ENCODE results near the gene GRK7.
"Not testable (repeated sequence)": the region's sequence is repeated elsewhere in the genome, so short reads cannot be mapped to it uniquely, and the experiment has no call there.

The GRK7 gene

DNA sequence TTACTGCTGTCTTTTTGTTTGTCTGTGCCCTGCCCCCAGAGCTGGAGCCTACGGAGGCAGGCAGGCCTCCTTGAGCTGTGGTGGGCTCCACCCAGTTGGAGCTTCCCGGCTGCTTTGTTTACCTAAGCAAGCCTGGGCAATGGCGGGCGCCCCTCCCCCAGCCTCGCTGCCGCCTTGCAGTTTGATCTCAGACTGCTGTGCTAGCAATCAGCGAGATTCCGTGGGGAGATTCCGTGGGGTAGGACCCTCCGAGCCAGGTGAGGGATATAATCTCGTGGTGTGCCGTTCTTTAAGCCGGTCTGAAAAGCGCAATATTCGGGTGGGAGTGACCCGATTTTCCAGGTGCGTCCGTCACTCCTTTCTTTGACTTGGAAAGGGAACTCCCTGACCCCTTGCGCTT is 656 bp upstream of the GRK7 start:
- DNase-seq = not testable (repeated sequence)

DNA sequence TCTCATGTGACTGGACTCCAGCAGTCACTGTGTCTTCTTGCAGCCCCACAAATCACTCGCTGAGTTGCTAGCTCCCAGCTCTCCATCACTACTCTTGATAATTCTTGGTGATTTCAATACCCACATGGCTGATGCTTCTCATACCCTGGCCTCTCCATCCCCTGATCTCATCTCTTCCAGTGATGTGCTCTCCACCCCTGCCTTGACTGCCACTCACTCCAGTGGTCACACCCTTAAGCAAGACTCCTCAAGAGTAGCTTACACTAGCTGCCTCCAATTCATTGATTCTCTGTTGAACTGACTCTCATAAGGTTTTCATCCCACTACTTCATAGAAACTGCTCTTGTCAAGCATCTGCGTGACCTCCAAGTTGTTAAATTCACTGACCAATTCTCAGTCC is 837 bp downstream of the GRK7 start:
- DNase-seq = no peak

DNA sequence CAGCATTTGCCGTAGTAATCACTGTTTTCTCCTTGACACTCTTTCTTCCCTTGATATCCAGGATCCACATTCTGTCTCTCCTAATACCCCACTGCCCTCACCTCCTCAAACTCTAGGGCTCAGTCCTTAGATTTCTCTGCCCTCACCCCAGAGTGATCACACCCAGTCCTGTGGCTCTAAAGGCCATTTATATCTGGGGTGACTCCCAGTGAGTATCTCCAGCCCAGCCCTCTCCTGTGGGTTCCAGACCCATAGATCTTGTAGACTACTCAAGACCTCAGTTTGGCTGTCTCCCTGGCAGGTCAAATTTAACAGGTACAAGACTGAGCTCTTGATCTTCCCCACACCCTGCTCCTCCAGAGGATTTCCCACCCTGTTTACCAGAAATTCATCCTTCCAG is 1.3 kb downstream of the GRK7 start:
- DNase-seq = no peak

DNA sequence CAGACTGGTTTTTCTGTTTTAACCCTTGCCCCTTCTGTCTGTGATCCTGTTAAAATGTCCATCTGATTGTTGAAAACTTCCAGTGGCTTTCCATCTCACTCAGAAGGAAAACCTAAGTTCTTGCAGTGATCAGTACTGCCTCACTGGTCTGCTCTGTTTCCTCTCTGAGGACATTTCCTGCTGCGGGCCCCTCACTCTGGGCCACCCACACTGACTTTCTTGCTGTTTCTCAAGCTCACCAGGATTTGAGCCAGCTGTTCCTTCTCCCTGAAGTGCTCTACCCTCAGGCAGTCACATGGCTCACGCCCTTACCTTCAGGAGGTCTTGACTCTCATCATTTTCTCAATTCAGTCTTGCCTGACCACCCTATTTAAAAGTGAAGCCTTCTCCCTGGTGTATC is 1.8 kb downstream of the GRK7 start:
- DNase-seq = no peak

DNA sequence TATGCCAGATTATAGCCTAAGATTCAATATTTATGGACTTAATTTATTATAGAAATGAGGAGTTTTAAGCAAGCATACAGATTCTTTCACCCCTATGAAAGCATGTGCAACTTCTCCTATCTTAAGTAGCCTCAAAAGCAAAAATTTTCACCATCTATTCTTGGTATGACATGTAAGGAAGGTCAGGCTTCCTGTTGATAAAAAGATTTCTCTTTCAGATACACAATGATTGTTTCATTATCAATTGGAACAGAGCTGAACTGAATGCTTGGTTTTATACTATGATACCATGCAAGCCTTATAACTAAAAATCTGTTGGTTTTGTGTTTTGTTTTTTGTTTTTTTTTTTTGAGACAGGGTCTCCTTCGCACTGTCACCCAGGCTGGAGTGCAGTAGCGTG is 3.9 kb downstream of the GRK7 start:
- no peak for DNase-seq

DNA sequence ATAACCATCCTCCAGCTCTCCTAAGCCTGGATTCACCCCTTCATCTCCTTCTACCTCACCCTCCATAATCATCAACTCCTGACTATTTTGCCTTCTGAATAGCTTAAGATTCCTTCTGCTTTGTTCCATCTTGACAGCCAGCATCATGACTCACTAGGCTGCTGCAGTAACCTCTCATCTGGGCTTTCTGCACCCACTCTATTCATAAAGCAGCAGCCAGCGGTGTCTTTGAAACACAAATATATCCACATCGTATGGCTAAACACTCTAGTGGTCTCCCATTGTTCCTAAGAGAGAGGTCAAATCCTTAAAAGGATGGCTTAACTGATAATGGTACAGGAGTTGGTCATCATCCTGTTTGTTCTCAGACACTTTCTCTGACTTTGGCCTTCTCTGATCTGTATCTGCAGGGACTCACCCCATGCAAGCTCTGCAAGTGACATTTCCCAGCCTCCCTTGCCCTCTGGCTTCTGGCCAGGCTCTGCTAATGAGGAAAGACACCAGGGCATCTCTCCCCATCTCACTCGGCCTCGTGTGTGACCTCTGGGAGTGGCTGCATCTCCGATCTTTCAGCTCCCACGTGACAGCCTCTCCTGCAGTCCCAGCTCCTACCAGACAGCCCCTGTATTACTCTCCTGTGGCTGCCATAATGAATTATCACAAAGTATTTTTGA is 6.2 kb downstream of the GRK7 start:
- no peak for DNase-seq

DNA sequence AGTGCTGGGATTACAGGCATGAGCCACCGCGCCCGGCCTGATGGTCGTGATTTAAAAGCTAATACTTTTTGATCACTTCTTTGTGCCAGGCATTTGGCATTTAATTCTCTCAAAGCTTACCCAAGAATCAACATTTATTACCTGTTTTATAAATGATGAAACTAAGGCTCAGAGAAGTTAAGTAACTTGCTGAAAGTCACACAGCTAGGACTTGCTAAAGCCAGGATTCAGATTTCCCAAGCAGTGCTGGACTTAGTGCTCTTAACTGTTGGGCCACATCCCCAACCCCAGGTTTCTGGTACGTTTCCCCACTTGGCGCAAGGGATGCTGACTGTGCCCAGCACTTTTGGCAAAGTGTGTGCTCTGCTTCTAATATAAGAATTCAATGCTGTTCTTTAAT is 10.5 kb downstream of the GRK7 start:
- DNase-seq = no peak

DNA sequence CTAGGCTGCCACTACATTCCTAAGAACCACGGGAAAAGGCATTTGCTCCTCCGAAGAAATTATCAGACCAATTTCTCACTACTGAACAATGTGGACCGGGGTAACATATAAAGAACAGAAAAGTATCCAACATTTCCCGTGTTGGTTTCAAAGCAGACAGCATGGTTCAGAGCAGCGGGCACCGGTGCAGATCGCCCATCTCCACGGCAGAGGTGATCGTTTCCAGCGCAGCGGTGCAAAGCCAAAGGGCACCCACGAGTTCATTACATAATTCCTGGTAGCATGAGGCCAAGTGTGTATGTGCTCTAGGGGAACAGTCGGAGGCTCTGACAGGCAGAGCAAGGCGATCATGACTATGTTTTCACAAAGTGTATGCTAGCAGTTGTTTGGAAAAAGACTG is 13.2 kb downstream of the GRK7 start:
- no peak for DNase-seq

DNA sequence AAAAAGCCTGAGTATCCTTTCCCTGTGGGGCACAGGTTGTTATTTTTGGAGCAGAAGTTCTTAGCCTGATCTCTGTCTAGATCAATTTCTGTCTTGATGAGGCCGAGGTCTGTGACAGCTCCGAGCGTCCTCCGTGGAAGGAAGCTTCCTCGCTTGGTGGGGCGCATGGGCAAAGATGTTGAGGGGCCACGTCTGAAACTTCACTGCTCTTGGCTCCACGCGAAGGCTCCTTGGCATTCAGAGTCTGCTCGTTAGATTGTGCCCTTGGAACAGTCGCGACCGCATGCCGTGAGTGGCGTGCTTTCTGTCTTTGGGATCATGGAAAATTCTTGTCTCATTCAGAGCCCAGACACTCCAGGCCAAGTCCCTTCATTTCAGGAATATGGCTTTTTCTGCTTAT is 13.7 kb downstream of the GRK7 start:
- no peak for DNase-seq

DNA sequence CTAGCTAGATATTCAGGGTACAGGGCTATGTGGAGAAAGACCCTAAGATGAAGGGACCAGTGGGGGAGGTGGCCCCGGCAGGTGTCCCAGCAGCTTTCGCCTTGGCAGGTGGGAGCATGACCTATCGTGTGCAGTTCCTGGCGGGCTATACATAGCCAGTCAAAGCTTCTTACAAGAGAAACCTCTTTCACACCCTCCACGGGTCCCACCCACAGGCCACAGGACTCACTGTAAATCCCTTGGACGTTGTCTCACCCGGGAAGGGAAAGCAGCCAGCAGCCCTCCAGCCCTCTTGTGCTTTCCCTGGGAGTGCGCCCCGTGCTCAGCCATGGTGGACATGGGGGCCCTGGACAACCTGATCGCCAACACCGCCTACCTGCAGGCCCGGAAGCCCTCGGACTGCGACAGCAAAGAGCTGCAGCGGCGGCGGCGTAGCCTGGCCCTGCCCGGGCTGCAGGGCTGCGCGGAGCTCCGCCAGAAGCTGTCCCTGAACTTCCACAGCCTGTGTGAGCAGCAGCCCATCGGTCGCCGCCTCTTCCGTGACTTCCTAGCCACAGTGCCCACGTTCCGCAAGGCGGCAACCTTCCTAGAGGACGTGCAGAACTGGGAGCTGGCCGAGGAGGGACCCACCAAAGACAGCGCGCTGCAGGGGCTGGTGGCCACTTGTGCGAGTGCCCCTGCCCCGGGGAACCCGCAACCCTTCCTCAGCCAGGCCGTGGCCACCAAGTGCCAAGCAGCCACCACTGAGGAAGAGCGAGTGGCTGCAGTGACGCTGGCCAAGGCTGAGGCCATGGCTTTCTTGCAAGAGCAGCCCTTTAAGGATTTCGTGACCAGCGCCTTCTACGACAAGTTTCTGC is 15.0 kb downstream of the GRK7 start:
- DNase-seq = no peak

DNA sequence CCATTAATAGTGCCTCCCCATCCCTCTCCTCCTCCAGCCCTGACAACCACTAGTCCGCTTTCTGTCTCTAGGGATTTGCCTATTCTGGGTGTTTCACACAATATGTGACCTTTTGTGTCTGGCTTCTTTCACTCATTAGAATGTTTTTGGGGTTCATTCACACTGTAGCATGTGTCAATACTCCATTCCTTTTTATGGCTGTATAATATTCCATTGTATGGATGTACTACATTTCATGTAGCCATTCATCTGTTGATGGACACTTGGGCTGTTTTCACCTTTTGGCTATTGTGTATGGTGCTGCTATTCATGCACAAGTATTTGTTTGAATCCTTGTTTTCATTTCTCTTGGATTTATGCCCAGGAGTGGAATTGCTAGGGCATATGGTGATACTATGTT is 16.5 kb downstream of the GRK7 start:
- DNase-seq = no peak

DNA sequence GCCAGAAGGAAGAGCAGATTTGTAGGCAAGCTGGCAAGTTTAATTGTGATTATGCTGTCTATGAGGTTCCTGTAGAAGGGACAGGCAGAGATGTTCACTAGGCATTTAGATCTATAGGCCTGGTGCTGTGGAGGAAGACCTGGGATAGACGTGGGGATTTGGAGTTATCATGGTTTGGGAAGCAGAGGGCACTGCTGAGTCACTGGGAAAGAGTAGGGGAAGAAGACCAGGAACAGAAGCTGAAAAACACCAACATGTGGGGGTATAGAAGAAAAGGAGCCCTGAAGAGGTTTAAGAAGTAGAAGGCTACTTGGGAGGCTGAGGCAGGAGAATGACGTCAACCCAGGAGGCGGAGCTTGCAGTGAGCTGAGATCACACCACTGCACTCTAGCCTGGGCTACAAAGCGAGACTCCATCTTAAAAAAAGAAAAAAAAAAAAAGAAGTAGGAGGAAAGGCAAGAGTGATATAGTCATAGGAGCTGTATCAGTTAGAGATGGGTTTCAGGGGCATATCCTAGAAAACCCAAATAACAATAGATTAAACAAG is 19.3 kb downstream of the GRK7 start:
- no peak for DNase-seq

DNA sequence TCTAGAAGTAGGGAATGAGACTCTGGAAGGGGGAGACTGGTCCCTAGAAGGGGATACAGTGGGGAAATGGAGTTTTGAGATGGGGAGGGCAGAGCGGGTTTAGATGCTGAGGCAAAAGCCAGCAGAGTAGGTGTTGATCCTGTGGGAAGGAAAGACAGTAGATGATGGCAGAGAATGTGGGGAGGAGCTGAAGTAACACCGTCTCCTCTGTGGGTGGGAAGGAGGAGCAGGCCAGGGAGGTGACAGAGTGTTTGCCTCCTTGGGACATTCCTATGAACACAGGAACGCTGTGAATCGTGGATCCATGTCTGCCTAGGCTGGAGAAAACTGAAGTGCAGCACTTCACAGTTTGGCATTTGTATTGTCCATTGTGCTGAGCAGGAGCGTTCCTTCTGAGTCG is 20.4 kb downstream of the GRK7 start:
- no peak for DNase-seq

DNA sequence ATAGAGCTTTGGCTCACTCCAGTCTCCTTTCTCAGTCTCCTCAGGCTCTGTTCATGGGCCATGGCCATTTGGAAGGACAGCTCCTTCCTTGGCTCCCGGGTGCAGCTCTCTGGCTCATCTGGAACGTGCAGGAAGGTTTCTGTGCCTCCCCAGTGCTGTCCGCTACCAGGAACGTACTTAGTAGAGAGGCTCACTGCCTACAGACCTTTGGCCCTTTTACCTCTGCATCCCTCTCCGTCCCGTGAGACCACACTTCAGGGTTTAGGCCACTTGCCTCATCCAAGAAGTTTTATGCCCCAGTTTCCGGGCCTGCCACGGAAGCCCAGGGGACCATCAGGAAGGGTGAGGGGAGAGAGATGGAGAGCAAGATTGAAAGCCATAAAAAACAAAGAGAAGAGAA is 20.9 kb downstream of the GRK7 start:
- no peak for DNase-seq

DNA sequence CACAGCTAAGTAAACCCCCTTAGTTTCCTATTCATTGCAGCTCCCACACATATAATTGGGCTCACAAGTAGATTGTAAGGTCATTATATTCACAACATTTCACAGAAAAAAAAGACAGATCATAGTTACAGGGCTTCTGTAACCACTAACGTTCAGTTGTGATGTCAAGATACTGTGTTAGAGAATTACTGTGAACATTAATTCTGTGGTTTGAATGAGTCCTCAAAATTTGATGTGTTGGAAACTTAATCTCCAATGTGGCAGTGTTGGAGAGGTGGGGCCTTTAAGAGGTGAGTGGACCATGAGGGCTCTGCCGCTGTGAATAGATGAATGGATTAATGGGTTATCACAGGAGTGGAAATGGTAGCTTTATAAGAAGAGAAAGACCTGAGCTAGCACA is 21.3 kb downstream of the GRK7 start:
- DNase-seq = no peak

DNA sequence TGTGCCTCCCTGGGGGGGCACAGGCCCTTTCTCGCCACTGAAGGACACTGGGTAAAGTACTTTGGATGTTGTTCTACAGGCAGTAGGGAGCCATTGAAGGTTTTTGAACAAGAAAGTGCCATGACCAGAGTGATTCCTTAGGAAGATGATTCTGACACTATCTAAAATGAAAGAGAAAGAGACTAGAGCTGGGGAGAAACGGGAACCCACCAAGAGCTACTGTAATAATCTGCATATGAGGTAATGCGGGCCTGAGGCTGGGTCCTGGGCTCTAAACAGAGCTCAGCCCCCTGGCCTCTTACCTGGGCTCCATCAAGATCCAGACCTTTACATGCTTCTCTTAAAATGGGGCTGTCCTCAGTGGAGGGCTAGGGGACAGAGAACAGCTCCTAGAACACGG is 24.9 kb downstream of the GRK7 start:
- no peak for DNase-seq

DNA sequence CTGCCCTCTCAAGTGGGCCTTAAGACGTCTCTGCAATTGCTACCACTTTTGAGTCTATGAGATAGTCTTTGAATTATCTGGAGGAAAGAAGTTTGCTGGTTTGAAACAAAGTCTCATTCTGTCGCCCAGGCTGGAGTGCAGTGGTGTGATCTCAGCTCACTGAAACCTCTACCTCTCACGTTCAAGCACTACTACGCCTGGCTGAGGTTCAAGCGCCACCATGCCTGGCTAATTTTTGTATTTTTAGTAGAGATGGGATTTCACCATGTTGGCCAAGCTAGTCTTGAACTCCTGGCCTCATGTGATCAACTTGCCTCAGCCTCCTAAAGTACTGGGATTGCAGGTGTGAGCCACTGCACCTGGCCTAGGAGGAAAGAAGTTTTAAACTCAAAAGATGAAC is 25.5 kb downstream of the GRK7 start:
- not testable (repeated sequence) for DNase-seq

DNA sequence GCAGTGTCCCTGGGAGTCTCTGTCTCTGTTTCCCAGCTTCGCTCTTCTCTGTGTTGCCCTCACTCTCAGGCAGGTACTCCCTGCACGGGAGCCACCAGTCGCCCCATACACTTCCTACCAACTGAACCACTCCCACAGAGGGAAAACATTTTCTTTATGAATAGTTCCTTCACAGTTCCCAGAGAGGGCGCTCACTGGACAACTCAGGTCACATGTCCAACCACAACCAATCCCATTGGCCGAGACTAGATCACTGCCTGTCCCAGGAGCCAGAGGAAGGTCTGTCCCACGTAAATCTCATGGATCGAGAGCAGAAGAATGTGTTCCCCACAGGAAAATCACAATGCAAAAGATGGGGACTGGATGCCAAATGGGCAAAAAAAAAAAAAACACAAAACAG is 26.1 kb downstream of the GRK7 start:
- DNase-seq = no peak

DNA sequence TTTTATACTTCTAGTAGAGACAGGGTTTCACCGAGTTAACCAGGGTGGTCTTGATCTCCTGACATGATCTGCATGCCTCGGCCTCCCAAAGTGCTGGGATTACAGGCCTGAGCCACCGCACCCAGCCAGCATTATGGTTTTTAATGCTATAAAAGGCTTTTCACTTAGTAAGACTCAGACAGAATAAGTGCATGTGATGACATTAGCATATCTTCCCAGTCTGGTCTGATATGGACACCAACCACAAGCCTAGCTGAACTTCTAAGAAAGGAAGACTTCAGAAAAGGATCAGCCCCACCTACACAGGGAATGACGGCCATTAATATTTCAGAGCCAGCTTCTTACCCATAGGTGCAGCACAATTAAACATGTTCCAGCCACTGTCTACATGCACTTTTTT is 27.0 kb downstream of the GRK7 start:
- DNase-seq = no peak

DNA sequence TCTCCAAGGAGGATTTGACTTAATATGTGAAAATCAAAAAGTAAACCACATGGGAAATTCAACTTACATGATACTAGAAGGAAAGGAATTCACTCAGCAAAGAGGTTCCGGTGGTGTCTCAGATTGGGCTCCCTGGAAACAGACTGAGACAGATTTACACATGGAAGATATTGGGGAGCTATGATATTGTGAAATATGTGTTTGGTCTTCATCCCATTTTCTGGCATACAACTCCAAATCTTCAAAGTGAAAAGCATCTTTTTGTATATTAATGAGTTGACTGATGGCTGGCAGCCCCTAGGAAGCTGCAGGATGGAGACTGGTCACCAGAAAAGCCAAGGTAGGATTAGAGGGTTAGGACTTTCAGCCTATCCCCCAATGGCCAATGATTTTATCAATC is 29.3 kb downstream of the GRK7 start:
- DNase-seq = no peak

DNA sequence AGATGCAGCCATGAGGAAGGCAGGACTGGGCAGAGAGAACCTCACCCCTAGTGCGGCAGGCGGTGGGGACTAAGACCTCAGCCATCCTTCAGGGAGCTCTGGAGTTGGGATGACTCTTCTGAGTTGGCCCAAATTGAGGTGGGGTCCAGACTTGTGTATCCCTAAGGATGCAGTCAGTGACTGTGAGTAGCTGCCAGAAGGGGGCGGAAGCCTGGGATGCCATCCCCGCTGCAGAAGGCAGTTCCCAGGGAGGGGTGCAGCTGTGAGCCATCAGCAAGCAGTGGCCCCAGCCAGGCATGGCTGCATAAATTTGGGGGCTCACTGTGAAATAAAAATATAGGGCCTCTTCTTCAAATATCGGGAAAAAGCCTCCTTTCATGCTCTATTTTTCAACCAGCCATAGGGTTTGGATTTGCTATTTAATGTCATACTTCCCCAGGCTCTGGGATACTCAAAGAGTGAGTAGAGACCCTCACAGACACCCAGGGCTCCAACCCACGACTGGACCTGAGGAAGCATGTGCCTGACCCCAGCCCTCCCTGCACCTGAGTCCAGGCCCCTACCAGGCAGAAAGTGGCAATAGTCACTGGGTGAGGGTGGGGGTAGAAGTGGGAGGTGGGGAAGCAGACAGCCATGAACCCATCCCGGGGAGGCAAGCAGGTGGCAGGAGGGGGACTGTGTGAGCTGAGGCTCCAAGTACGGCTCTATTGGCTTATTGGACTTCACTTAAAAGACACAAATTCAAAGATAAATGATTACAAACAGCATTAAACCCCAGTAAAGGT is 30.5 kb downstream of the GRK7 start:
- no peak for DNase-seq

DNA sequence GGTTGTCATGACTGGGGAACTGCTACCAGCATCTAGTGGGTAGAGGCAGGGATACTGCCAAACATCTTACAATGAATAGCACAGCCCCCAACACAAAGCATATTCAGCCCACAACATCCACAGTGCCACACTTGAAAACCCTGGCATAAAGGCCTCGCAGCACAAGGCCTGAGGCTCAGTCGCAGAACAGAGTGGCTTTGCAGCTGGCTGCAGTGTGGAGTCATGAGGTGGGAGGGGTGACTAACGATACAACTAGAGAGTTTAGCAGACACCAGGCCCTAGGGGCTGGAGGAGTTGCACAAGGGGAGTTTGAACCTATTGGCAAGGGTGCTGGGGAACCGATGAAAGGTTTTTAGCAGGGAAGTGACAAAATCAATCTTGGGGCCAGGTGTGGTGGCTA is 32.1 kb downstream of the GRK7 start:
- peak; percentile 22 for DNase-seq

DNA sequence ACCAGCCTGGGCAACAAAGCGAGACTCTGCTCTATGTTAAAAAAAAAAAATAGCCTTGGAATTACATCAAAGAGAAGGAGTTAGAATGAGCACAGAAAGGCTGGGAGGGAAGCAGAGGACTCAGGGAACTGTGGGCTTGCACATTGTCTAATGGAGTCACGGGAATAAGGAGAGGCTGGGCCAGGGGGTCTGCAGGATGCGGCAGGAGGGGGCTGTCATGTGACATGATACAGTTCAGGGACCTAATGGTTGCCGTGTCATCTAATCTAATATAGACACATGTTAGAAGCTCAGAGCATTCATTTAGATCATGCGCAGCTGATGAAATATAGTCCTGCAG is 32.5 kb downstream of the GRK7 start:
- no peak for DNase-seq
